Hematopoietic multipotent progenitor cell (in vitro differentiated cells): ENCODE results near the gene FGF5. TPM values are rescaled to one million over a fixed set of nuclear protein-coding genes. Genes with fewer than 3 reads are reported as not detected.

Experiments
- DNase-seq, 3 donors: peaks; one replicate each; pipeline ENCODE4 v3.0.0-alpha.2; 2011 to 2015; ENCODE audit warnings: low read depth in 2 of 3, low spot score in 2 of 3
- total RNA-seq: library from RNA; depleted of rRNA; stranded (reverse); fragments of >200 nt; gene quantifications from one replicate; pipeline ENCODE4 v1.2.3, GENCODE V29; 2012

Gene FGF5
- total RNA-seq, 1 donor, result not detected

GRCh38 chr4:80253510-80253909 lies 13.0 kb upstream of the FGF5 start:
- peak in 1 of 3 donors; percentile 39 for DNase-seq

- no peak for DNase-seq
Measured at GRCh38 chr4:80254114-80254513, 12.3 kb upstream of the FGF5 start.

GRCh38 chr4:80255329-80256095 lies 11.0 kb upstream of the FGF5 start:
- no peak for DNase-seq

GRCh38 chr4:80257851-80258250 lies 8.6 kb upstream of the FGF5 start:
- no peak for DNase-seq

- no peak for DNase-seq
Measured at GRCh38 chr4:80259012-80259411, 7.5 kb upstream of the FGF5 start.

GRCh38 chr4:80259817-80260216 lies 6.6 kb upstream of the FGF5 start:
- no peak for DNase-seq

- DNase-seq, result no peak
Measured at GRCh38 chr4:80261989-80262600, 4.4 kb upstream of the FGF5 start.

- no peak for DNase-seq
Measured at GRCh38 chr4:80263541-80264351, 2.7 kb upstream of the FGF5 start.

- DNase-seq, result no peak
Measured at GRCh38 chr4:80264352-80264647, 2.2 kb upstream of the FGF5 start.

- no peak for DNase-seq
Measured at GRCh38 chr4:80264825-80265224, 1.6 kb upstream of the FGF5 start.

- DNase-seq, result peak in 1 of 3 donors; percentile 15
Measured at GRCh38 chr4:80265571-80266252, 752 bp upstream of the FGF5 start.

- DNase-seq, result peak in 1 of 3 donors; percentile 49
Measured at GRCh38 chr4:80266902-80267380, 477 bp downstream of the FGF5 start.

GRCh38 chr4:80268081-80268823 lies 1.8 kb downstream of the FGF5 start:
- peak in 1 of 3 donors; percentile 35 for DNase-seq

- no peak for DNase-seq
Measured at GRCh38 chr4:80268936-80269335, 2.5 kb downstream of the FGF5 start.

GRCh38 chr4:80270321-80270720 lies 3.9 kb downstream of the FGF5 start:
- DNase-seq, result no peak

- DNase-seq, result no peak
Measured at GRCh38 chr4:80270868-80271267, 4.4 kb downstream of the FGF5 start.

- no peak for DNase-seq
Measured at GRCh38 chr4:80271801-80272200, 5.3 kb downstream of the FGF5 start.

- DNase-seq, result no peak
Measured at GRCh38 chr4:80276931-80277330, 10.5 kb downstream of the FGF5 start.

GRCh38 chr4:80279751-80280150 lies 13.3 kb downstream of the FGF5 start:
- DNase-seq, result no peak

- DNase-seq, result no peak
Measured at GRCh38 chr4:80286451-80286850, 20.0 kb downstream of the FGF5 start.
